ACC112 (cell line): ENCODE results near the gene AKAP13.

ENCODE experiments used
- H2AFZ ChIP-seq: fragments of 200-600 bp; sonication (generic); one replicate; pipeline ENCODE4 v1.6.0; 2017; ENCODE audit warnings: antibody characterized with exemption, low read length; ENCODE audit not compliant: unreplicated experiment
- H3K27ac ChIP-seq: fragments of 200-600 bp; sonication (generic); 2 replicates; pipeline ENCODE4 v1.5.1; 2014; ENCODE audit warnings: low read depth, mild to moderate bottlenecking, antibody characterized with exemption, low read length, moderate library complexity
- H3K27me3 ChIP-seq: fragments of 200-600 bp; sonication (generic); 2 replicates; pipeline ENCODE4 v1.6.1; 2014; ENCODE audit warnings: mild to moderate bottlenecking, antibody characterized with exemption, low read length, moderate library complexity, mixed read lengths; ENCODE audit not compliant: insufficient read depth
- H3K36me3 ChIP-seq: fragments of 200-600 bp; sonication (generic); 2 replicates; pipeline ENCODE4 v1.6.1; 2016; ENCODE audit warnings: mild to moderate bottlenecking, antibody characterized with exemption, low read length, moderate library complexity, mixed read lengths; ENCODE audit not compliant: insufficient read depth
- H3K4me1 ChIP-seq: fragments of 200-600 bp; sonication (generic); one replicate; pipeline ENCODE4 v1.6.1; 2016; ENCODE audit warnings: low read length, mixed read lengths; ENCODE audit not compliant: insufficient read depth, unreplicated experiment, control insufficient read depth
- H3K4me3 ChIP-seq: fragments of 200-600 bp; sonication (generic); 2 replicates; pipeline ENCODE4 v1.5.1; 2014; ENCODE audit warnings: mild to moderate bottlenecking, low read depth, low read length
- H3K79me2 ChIP-seq: fragments of 200-600 bp; sonication (generic); one replicate; pipeline ENCODE4 v1.6.0; 2016; ENCODE audit warnings: low read length; ENCODE audit not compliant: control insufficient read depth, unreplicated experiment, insufficient read depth

The AKAP13 gene

GRCh38 chr15:85388566-85389305 lies 8.3 kb downstream of the AKAP13 start:
- Histone ChIP-seq H3K4me1 (peaks cover 8% of the 10 kb centered on the region), H3K36me3 (no peaks in the 10 kb centered on the region), H2AFZ (no peak overlapping the region), H3K27ac (0 out of 2 replicates have a peak overlapping the region, but pooled peaks have one; percentile 9), H3K79me2 (peaks cover 90% of the 10 kb centered on the region), H3K4me3 (no peak overlapping the region), H3K27me3 (no peaks in the 10 kb centered on the region)

GRCh38 chr15:85389306-85389650 lies 8.9 kb downstream of the AKAP13 start:
- Histone ChIP-seq H3K36me3 (no peaks in the 10 kb centered on the region), H3K4me3 (no peak overlapping the region), H3K4me1 (peaks cover 11% of the 10 kb centered on the region), H2AFZ (no peak overlapping the region), H3K79me2 (peaks cover 90% of the 10 kb centered on the region), H3K27me3 (no peaks in the 10 kb centered on the region), H3K27ac (no peak overlapping the region)

- peaks cover 16% of the 10 kb centered on the region for H3K4me1 ChIP-seq
- H3K36me3 ChIP-seq: no peaks in the 10 kb centered on the region
- H3K4me3 ChIP-seq: no peak overlapping the region
- H2AFZ ChIP-seq: no peak overlapping the region
- no peaks in the 10 kb centered on the region for H3K27me3 ChIP-seq
- no peak overlapping the region for H3K27ac ChIP-seq
- H3K79me2 ChIP-seq: peaks cover 90% of the 10 kb centered on the region
These were observed 9.4 kb downstream of the AKAP13 start for GRCh38 chr15:85389772-85390171.

- Histone ChIP-seq H2AFZ (no peak overlapping the region), H3K36me3 (no peaks in the 10 kb centered on the region), H3K79me2 (peaks cover 88% of the 10 kb centered on the region), H3K4me1 (peaks cover 21% of the 10 kb centered on the region), H3K4me3 (no peak overlapping the region), H3K27ac (no peak overlapping the region), H3K27me3 (no peaks in the 10 kb centered on the region)
These were observed 12.8 kb downstream of the AKAP13 start for GRCh38 chr15:85393210-85393609.

- Histone ChIP-seq H2AFZ (no peak overlapping the region), H3K4me1 (peaks cover 21% of the 10 kb centered on the region), H3K79me2 (peaks cover 84% of the 10 kb centered on the region), H3K36me3 (no peaks in the 10 kb centered on the region), H3K4me3 (no peak overlapping the region), H3K27me3 (no peaks in the 10 kb centered on the region), H3K27ac (no peak overlapping the region)
These were observed 14.3 kb downstream of the AKAP13 start for GRCh38 chr15:85394554-85395333.

- no peak overlapping the region for H2AFZ ChIP-seq
- H3K36me3 ChIP-seq: no peaks in the 10 kb centered on the region
- H3K79me2 ChIP-seq: peaks cover 83% of the 10 kb centered on the region
- no peak overlapping the region for H3K4me3 ChIP-seq
- peaks cover 26% of the 10 kb centered on the region for H3K4me1 ChIP-seq
- no peaks in the 10 kb centered on the region for H3K27me3 ChIP-seq
- H3K27ac ChIP-seq: no peak overlapping the region
These were observed 16.2 kb downstream of the AKAP13 start for GRCh38 chr15:85396554-85396953.

- Histone ChIP-seq H3K27ac (no peak overlapping the region), H3K4me3 (no peak overlapping the region), H3K4me1 (peaks cover 32% of the 10 kb centered on the region), H3K27me3 (no peaks in the 10 kb centered on the region), H2AFZ (no peak overlapping the region), H3K79me2 (peaks cover 89% of the 10 kb centered on the region), H3K36me3 (no peaks in the 10 kb centered on the region)
These were observed 16.7 kb downstream of the AKAP13 start for GRCh38 chr15:85397151-85397550.

- no peak overlapping the region for H3K27ac ChIP-seq
- peaks cover 40% of the 10 kb centered on the region for H3K4me1 ChIP-seq
These were observed 17.5 kb downstream of the AKAP13 start for GRCh38 chr15:85397926-85398325.

GRCh38 chr15:85398822-85399221 lies 18.4 kb downstream of the AKAP13 start:
- H3K4me3 ChIP-seq: no peak overlapping the region

More at GRCh38 chr15:85397926-85398325, 17.5 kb downstream of the AKAP13 start:
- Histone ChIP-seq H2AFZ (no peak overlapping the region), H3K4me3 (no peak overlapping the region), H3K79me2 (peaks cover 90% of the 10 kb centered on the region), H3K36me3 (no peaks in the 10 kb centered on the region), H3K27me3 (no peaks in the 10 kb centered on the region)

GRCh38 chr15:85399627-85400026 lies 19.2 kb downstream of the AKAP13 start:
- Histone ChIP-seq H3K27ac (no peak overlapping the region), H3K27me3 (no peaks in the 10 kb centered on the region), H3K4me1 (peaks cover 41% of the 10 kb centered on the region), H3K79me2 (peaks cover 90% of the 10 kb centered on the region), H3K4me3 (no peak overlapping the region), H3K36me3 (no peaks in the 10 kb centered on the region), H2AFZ (no peak overlapping the region)

More at GRCh38 chr15:85398822-85399221, 18.4 kb downstream of the AKAP13 start:
- Histone ChIP-seq H3K27me3 (no peaks in the 10 kb centered on the region), H3K36me3 (no peaks in the 10 kb centered on the region), H3K4me1 (peaks cover 41% of the 10 kb centered on the region), H2AFZ (no peak overlapping the region), H3K27ac (no peak overlapping the region), H3K79me2 (peaks cover 90% of the 10 kb centered on the region)

- Histone ChIP-seq H3K79me2 (peaks cover 90% of the 10 kb centered on the region), H3K27me3 (no peaks in the 10 kb centered on the region), H3K4me1 (peaks cover 47% of the 10 kb centered on the region), H3K36me3 (no peaks in the 10 kb centered on the region), H3K4me3 (no peak overlapping the region), H3K27ac (no peak overlapping the region), H2AFZ (no peak overlapping the region)
These were observed 20.2 kb downstream of the AKAP13 start for GRCh38 chr15:85400606-85401005.
